ENCODE data around the gene TMEM179. TPM values are rescaled to one million over a fixed set of nuclear protein-coding genes. Genes with fewer than 3 reads are reported as not detected.

TMEM179 gene
- total and polyA plus RNA-seq, 12 donors, result 0.17 to 1.0 (median 0.39) TPM; not detected in 5

GRCh38 chr14:104567957-104568225, 36.7 kb downstream of the TMEM179 start:
- Histone ChIP-seq H3K4me1 (peaks cover 3 to 33% (median 19%) of the 10 kb centered on the region in 9 donors), H3K27me3 (peaks cover 0 to 55% (median 32%) of the 10 kb centered on the region in 7 donors), H3K4me3 (no peak overlapping the region), H3K36me3 (no peaks in the 10 kb centered on the region), H3K9me3 (no peaks in the 10 kb centered on the region), H3K27ac (no peak overlapping the region)
- DNase-seq, result no peak
- WGBS, 2 donors, result 80 to 85% methylated on average over 9 of the region's 9 CpGs
- ATAC-seq, result no peak
- intact Hi-C loops (cut with DNase I), result loop anchor here in 3 of 10 donors (5.0 to 10.0 kb wide), 3 partner anchors 64 to 491 kb away; no protein-coding TSS in a partner anchor
- TF ChIP-seq CTCF (IDR thresholded peaks at IDR 0.05), result no peak

- TF ChIP-seq CTCF (IDR thresholded peaks at IDR 0.05), result no peak
- WGBS, 2 donors, result 50 to 66% methylated on average over 27 of the region's 27 CpGs
- no peak overlapping the region for H3K27ac ChIP-seq
- ATAC-seq (no peak), DNase-seq (no peak)
- H3K36me3 ChIP-seq, result no peaks in the 10 kb centered on the region
- no peak overlapping the region for H3K4me3 ChIP-seq
- no peaks in the 10 kb centered on the region for H3K9me3 ChIP-seq
- peaks cover 0 to 55% (median 32%) of the 10 kb centered on the region in 7 donors for H3K27me3 ChIP-seq
- intact Hi-C loops (cut with DNase I), result loop anchor here in 3 of 10 donors (5.0 to 10.0 kb wide), 3 partner anchors 65 to 490 kb away; no protein-coding TSS in a partner anchor
- H3K4me1 ChIP-seq, result peaks cover 3 to 33% (median 18%) of the 10 kb centered on the region in 9 donors
These were observed 37.2 kb downstream of the TMEM179 start for GRCh38 chr14:104567141-104567956.

- intact Hi-C loops (cut with DNase I), result loop anchor here (1.0 to 10.0 kb wide), 12 partner anchors 67 to 488 kb away; partner anchors contain the start of gene KIF26A (in 2 of the 10)
- H3K36me3 ChIP-seq, result no peaks in the 10 kb centered on the region
- H3K9me3 ChIP-seq, result no peaks in the 10 kb centered on the region
- WGBS, 2 donors, result 78 to 79% methylated on average over 30 of the region's 30 CpGs
- peaks cover 3 to 29% (median 14%) of the 10 kb centered on the region in 9 donors for H3K4me1 ChIP-seq
- no peak for TF ChIP-seq CTCF (IDR thresholded peaks at IDR 0.05)
- ATAC-seq, result no peak
- no peak for DNase-seq
- no peak overlapping the region for H3K27ac ChIP-seq
- no peak overlapping the region for H3K4me3 ChIP-seq
- peaks cover 0 to 46% (median 22%) of the 10 kb centered on the region in 7 donors for H3K27me3 ChIP-seq
These were observed 39.6 kb downstream of the TMEM179 start for GRCh38 chr14:104564744-104565679.
